MCF 10A (cell line): Measurements from ENCODE around the gene CBR1. TPM values are rescaled to one million over a fixed set of nuclear protein-coding genes. Genes with fewer than 3 reads are reported as not detected.

Experiments used
- BruUV-seq: library from RNA; stranded (reverse); fragments of 400-500 nt; replicated peaks from 2 replicates; lab custom pipeline; 2021; lab: Mats Ljungman, UMichigan
- CTCF ChIA-PET: fragments of 300-600 bp; sonication (Branson Sonifier 250); formaldehyde crosslinking; extraction: SDS; loops from one replicate; lab custom pipeline; 2021; ENCODE audit warnings: antibody characterized with exemption, inconsistent platforms; lab: Yijun Ruan, JAX
- POLR2A ChIA-PET: fragments of 300-600, 350-650 bp; sonication (Branson Sonifier 250); formaldehyde crosslinking; extraction: SDS; loops from one replicate; lab custom pipeline; 2020; ENCODE audit warnings: antibody characterized with exemption, inconsistent platforms; lab: Yijun Ruan, JAX
- DNase-seq: peaks from one replicate; pipeline ENCODE4 v3.0.0-alpha.2; 2018; ENCODE audit not compliant: unreplicated experiment
- H3K27ac Mint-ChIP-seq: one replicate; pipeline ENCODE4 v1.8.0; 2022; ENCODE audit warnings: mild to moderate bottlenecking, low read depth, mixed read lengths; ENCODE audit not compliant: unreplicated experiment
- H3K27me3 Mint-ChIP-seq: one replicate; pipeline ENCODE4 v1.8.0; 2022; ENCODE audit warnings: mixed read lengths; ENCODE audit not compliant: insufficient read depth, unreplicated experiment
- H3K36me3 Mint-ChIP-seq: one replicate; pipeline ENCODE4 v1.8.0; 2022; ENCODE audit warnings: mild to moderate bottlenecking, moderate library complexity, mixed read lengths; ENCODE audit not compliant: insufficient read depth, unreplicated experiment
- H3K4me1 Mint-ChIP-seq: one replicate; pipeline ENCODE4 v1.8.0; 2022; ENCODE audit warnings: mixed read lengths; ENCODE audit not compliant: insufficient read depth, unreplicated experiment
- H3K4me3 Mint-ChIP-seq: one replicate; pipeline ENCODE4 v1.8.0; 2022; ENCODE audit warnings: mild to moderate bottlenecking, moderate library complexity, mixed read lengths; ENCODE audit not compliant: unreplicated experiment
- H3K9me3 Mint-ChIP-seq: one replicate; pipeline ENCODE4 v1.8.0; 2022; ENCODE audit warnings: mixed read lengths; ENCODE audit not compliant: unreplicated experiment
- intact Hi-C: fragments of 100-400 bp; cut with micrococcal nuclease; formaldehyde crosslinking; loops from 2 replicates; pipeline ENCODE4 v1.14.1; 2022
- total RNA-seq: library from RNA; stranded (reverse); gene quantifications from 2 replicates; pipeline ENCODE4 v1.2.3, GENCODE V29; 2022
- TF ChIP-seq, protein P1 (sequence below): fragments of 200-600 bp; IDR thresholded peaks from one replicate; pipeline ENCODE4 v1.8.0; 2022; ENCODE audit warnings: antibody characterized with exemption, mild to moderate bottlenecking; ENCODE audit not compliant: unreplicated experiment

CBR1 gene
- total RNA-seq, 1 experiment from 2014 or later: 35.8 TPM

DNA sequence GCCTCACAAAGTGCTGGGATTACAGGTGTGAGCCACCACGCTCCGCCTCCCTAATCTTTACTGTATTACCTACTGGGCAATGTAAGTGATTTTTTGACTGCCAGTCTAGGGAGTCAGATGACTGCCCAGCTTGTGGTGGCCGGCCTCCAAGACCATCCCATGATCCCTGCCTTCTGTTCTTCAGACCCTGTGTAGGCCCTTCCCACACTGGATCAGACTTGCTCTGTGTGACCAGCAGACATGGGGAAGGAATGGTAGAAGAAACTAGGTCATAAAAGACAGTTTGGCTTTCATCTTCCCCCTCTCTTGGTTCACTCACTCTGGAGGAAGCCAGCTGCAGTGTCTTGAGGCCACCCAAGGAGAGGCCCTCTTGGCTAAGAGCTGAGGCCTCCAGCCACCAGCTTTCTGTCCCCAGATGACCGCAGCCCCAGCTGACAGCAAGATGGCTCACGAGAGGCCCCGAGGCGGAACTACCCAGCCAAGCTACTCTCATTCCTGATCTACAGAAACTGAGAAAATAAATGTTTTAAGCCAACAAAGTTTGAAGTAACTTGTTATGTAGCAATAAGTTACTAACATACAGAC lies 50.6 kb downstream of the CBR1 start:
- BruUV-seq: no TSS peak
- no peaks in the 10 kb centered on the region for H3K27me3 Mint-ChIP-seq
- CTCF ChIA-PET: no interaction called here
- H3K27ac Mint-ChIP-seq: no peak overlapping the region
- TF ChIP-seq, protein P1, sequence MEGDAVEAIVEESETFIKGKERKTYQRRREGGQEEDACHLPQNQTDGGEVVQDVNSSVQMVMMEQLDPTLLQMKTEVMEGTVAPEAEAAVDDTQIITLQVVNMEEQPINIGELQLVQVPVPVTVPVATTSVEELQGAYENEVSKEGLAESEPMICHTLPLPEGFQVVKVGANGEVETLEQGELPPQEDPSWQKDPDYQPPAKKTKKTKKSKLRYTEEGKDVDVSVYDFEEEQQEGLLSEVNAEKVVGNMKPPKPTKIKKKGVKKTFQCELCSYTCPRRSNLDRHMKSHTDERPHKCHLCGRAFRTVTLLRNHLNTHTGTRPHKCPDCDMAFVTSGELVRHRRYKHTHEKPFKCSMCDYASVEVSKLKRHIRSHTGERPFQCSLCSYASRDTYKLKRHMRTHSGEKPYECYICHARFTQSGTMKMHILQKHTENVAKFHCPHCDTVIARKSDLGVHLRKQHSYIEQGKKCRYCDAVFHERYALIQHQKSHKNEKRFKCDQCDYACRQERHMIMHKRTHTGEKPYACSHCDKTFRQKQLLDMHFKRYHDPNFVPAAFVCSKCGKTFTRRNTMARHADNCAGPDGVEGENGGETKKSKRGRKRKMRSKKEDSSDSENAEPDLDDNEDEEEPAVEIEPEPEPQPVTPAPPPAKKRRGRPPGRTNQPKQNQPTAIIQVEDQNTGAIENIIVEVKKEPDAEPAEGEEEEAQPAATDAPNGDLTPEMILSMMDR: no peak
- peaks cover 5% of the 10 kb centered on the region for H3K36me3 Mint-ChIP-seq
- intact Hi-C loops: no loop called here
- POLR2A ChIA-PET: interaction anchor here (0.5 kb wide), 1 partner anchor 66 kb away, joined by 4 read pairs; no protein-coding TSS in a partner anchor
- H3K4me1 Mint-ChIP-seq: no peaks in the 10 kb centered on the region
- H3K4me3 Mint-ChIP-seq: no peak overlapping the region
- no peak for DNase-seq
- no peaks in the 10 kb centered on the region for H3K9me3 Mint-ChIP-seq

Other genes with a start within 250 kb of the CBR1 start
- gene SETD4, start 9.5 kb upstream of the CBR1 start, total RNA-seq: 22.6 and 23.3 TPM in 2 replicates
- 1.3 and 1.8 TPM in 2 replicates for gene CBR3, start 65.1 kb downstream of the CBR1 start, total RNA-seq
- 7.6 and 8.3 TPM in 2 replicates for gene DOP1B, start 86.8 kb downstream of the CBR1 start, total RNA-seq